H9 (cell line): ENCODE data around the gene CACNA1F. TPM values are rescaled to one million over a fixed set of nuclear protein-coding genes. Genes with fewer than 3 reads are reported as not detected.

Source experiments
- DNase-seq: peaks from one replicate; pipeline ENCODE4 v3.0.0-alpha.2; 2017
- H2AFZ ChIP-seq: one replicate; pipeline ENCODE4 v1.6.1; 2013; ENCODE audit warnings: mild to moderate bottlenecking, low read length, control low read depth, moderate library complexity
- H2AK5ac ChIP-seq: 2 replicates; pipeline ENCODE4 v1.6.1; 2013; ENCODE audit warnings: low read length, control low read depth, mixed read lengths; ENCODE audit not compliant: insufficient read length
- H2BK120ac ChIP-seq: one replicate; pipeline ENCODE4 v1.6.1; 2013; ENCODE audit warnings: low read depth, mild to moderate bottlenecking, low read length, control low read depth, inconsistent platforms; ENCODE audit not compliant: poor library complexity, severe bottlenecking
- H2BK12ac ChIP-seq: 2 replicates; pipeline ENCODE4 v1.6.1; 2013; ENCODE audit warnings: low read length, control low read depth, mixed read lengths, low read depth; ENCODE audit not compliant: insufficient read length
- H2BK15ac ChIP-seq: 2 replicates; pipeline ENCODE4 v1.6.1; 2013; ENCODE audit warnings: low read depth, low read length, control low read depth
- H2BK20ac ChIP-seq: one replicate; pipeline ENCODE4 v1.6.1; 2013; ENCODE audit warnings: low read depth, mild to moderate bottlenecking, low read length, control low read depth, inconsistent platforms; ENCODE audit not compliant: poor library complexity, severe bottlenecking
- H2BK5ac ChIP-seq: 2 replicates; pipeline ENCODE4 v1.6.1; 2013; ENCODE audit warnings: low read length, control low read depth, mixed read lengths; ENCODE audit not compliant: insufficient read length
- H3K14ac ChIP-seq: 2 replicates; pipeline ENCODE4 v1.6.1; 2013; ENCODE audit warnings: low read length, control low read depth; ENCODE audit not compliant: insufficient read depth
- H3K18ac ChIP-seq: 2 replicates; pipeline ENCODE4 v1.6.1; 2013; ENCODE audit warnings: low read depth, mild to moderate bottlenecking, mixed read lengths, low read length, control low read depth; ENCODE audit not compliant: insufficient read length
- H3K23ac ChIP-seq: 2 replicates; pipeline ENCODE4 v1.6.1; 2013; ENCODE audit warnings: low read length, control low read depth, mixed read lengths, low read depth; ENCODE audit not compliant: insufficient read length
- H3K23me2 ChIP-seq: 2 replicates; pipeline ENCODE4 v1.6.1; 2013; ENCODE audit warnings: low read depth, mild to moderate bottlenecking, mixed read lengths, low read length, control low read depth; ENCODE audit not compliant: insufficient read length, poor library complexity, severe bottlenecking
- H3K27ac ChIP-seq: 2 replicates; pipeline ENCODE4 v1.5.1; 2013; ENCODE audit warnings: low read length, control low read depth, mixed read lengths, low read depth; ENCODE audit not compliant: insufficient read length
- H3K27me3 ChIP-seq: 2 replicates; pipeline ENCODE4 v1.6.1; 2013; ENCODE audit warnings: low read length, control low read depth, inconsistent platforms; ENCODE audit not compliant: insufficient read depth
- H3K4ac ChIP-seq: 2 replicates; pipeline ENCODE4 v1.6.1; 2013; ENCODE audit warnings: low read depth, mild to moderate bottlenecking, control low read depth, inconsistent platforms, low read length, moderate library complexity
- H3K4me1 ChIP-seq: 2 replicates; pipeline ENCODE4 v1.6.1; 2013; ENCODE audit warnings: low read length, control low read depth, inconsistent platforms; ENCODE audit not compliant: insufficient read depth
- H3K4me2 ChIP-seq: 2 replicates; pipeline ENCODE4 v1.6.1; 2013; ENCODE audit warnings: low read length, control low read depth, mixed read lengths; ENCODE audit not compliant: insufficient read length, insufficient read depth
- H3K56ac ChIP-seq: 2 replicates; pipeline ENCODE4 v1.6.1; 2013; ENCODE audit warnings: low read depth, mild to moderate bottlenecking, mixed read lengths, low read length, control low read depth; ENCODE audit not compliant: insufficient read length
- H3K79me1 ChIP-seq: 2 replicates; pipeline ENCODE4 v1.6.1; 2013; ENCODE audit warnings: low read depth, mild to moderate bottlenecking, moderate library complexity, low read length, control low read depth, inconsistent platforms; ENCODE audit not compliant: insufficient read depth, poor library complexity, severe bottlenecking
- H3K79me2 ChIP-seq: 2 replicates; pipeline ENCODE4 v1.6.1; 2013; ENCODE audit warnings: low read length, control low read depth, inconsistent platforms; ENCODE audit not compliant: insufficient read depth
- H3K9ac ChIP-seq: 2 replicates; pipeline ENCODE4 v1.6.1; 2013; ENCODE audit warnings: low read length, control low read depth, mixed read lengths; ENCODE audit not compliant: insufficient read length; ENCODE audit errors: extremely low read depth
- H3K9me3 ChIP-seq: one replicate; pipeline ENCODE4 v1.6.1; 2013; ENCODE audit warnings: low read depth, low read length, inconsistent platforms; ENCODE audit not compliant: control insufficient read depth
- H3T11ph ChIP-seq: one replicate; pipeline ENCODE4 v1.6.1; 2013; ENCODE audit warnings: mild to moderate bottlenecking, low read length, control low read depth, inconsistent platforms
- H4K20me1 ChIP-seq: one replicate; pipeline ENCODE4 v1.6.1; 2013; ENCODE audit not compliant: control insufficient read depth, insufficient read length, insufficient read depth
- H4K5ac ChIP-seq: 2 replicates; pipeline ENCODE4 v1.6.1; 2013; ENCODE audit warnings: low read depth, mild to moderate bottlenecking, mixed read lengths, low read length, control low read depth; ENCODE audit not compliant: insufficient read length
- H4K8ac ChIP-seq: replicated peaks from 2 replicates; pipeline ENCODE4 v1.6.1; 2013; ENCODE audit warnings: low read length, control low read depth, mixed read lengths, low read depth; ENCODE audit not compliant: insufficient read length
- H4K91ac ChIP-seq: 2 replicates; pipeline ENCODE4 v1.6.1; 2013; ENCODE audit warnings: low read depth, mild to moderate bottlenecking, moderate library complexity, mixed read lengths, low read length, control low read depth; ENCODE audit not compliant: insufficient read length
- H3K27ac Mint-ChIP-seq, 3 experiments: 2 replicates in 2 of 3; 3 replicates in 1 of 3; pipeline ENCODE4 v1.8.0; 2020 to 2021; ENCODE audit warnings: mixed read lengths in 3 of 3, mild to moderate bottlenecking in 1 of 3, moderate library complexity in 1 of 3
- H3K27me3 Mint-ChIP-seq: 2 replicates; pipeline ENCODE4 v1.8.0; 2021; ENCODE audit warnings: low read depth, mild to moderate bottlenecking, moderate library complexity, mixed read lengths
- H3K36me3 Mint-ChIP-seq, 3 experiments: 2 replicates in 2 of 3; 3 replicates in 1 of 3; pipeline ENCODE4 v1.8.0; 2020 to 2021; ENCODE audit warnings: low read depth in 3 of 3, mixed read lengths in 3 of 3; ENCODE audit not compliant: insufficient read depth in 1 of 3
- H3K4me1 Mint-ChIP-seq, 2 experiments: 2 replicates each; pipeline ENCODE4 v1.8.0; 2020; ENCODE audit warnings: mixed read lengths in 2 of 2
- H3K4me3 Mint-ChIP-seq, 2 experiments: 2 replicates in 1 of 2; 3 replicates in 1 of 2; pipeline ENCODE4 v1.8.0; 2020 to 2021; ENCODE audit warnings: mild to moderate bottlenecking in 2 of 2, mixed read lengths in 2 of 2, moderate library complexity in 1 of 2
- H3K9me3 Mint-ChIP-seq, 2 experiments: 2 replicates in 1 of 2; 3 replicates in 1 of 2; pipeline ENCODE4 v1.8.0; 2020; ENCODE audit warnings: mild to moderate bottlenecking in 2 of 2, mixed read lengths in 2 of 2, moderate library complexity in 1 of 2
- CTCF ChIP-seq: fragments of 200-600 bp; sonication (generic); conservative IDR thresholded peaks from 3 replicates; pipeline ENCODE4 v1.8.0; 2021; ENCODE audit warnings: antibody characterized with exemption, mild to moderate bottlenecking
- WGBS: extraction: QIAGEN DNeasy Blood & Tissue Kit; methylation state at CpG from one replicate; pipeline ENCODE4 v1.1.7; 2013; ENCODE audit warnings: missing lambda C conversion rate, low lambda C conversion rate, mixed read lengths; ENCODE audit not compliant: insufficient read length; ENCODE audit errors: extremely low coverage; 5-methylcytosine and 5-hydroxymethylcytosine counted together
- total RNA-seq: library from RNA; stranded (reverse); gene quantifications from 2 replicates; pipeline ENCODE4 v1.2.1, GENCODE V29; 2021

CACNA1F gene
- total RNA-seq, 1 experiment from 2014 or later = 1.4 TPM

GRCh38 chrX:49276207-49276606 is 43.1 kb upstream of the CACNA1F start:
- Histone ChIP-seq H2BK120ac (no peak overlapping the region), H2BK5ac (no peak overlapping the region), H3K4ac (no peak overlapping the region), H3T11ph (no peak overlapping the region), H4K20me1 (no peaks in the 10 kb centered on the region), H4K5ac (no peak overlapping the region), H3K4me2 (no peak overlapping the region), H3K14ac (no peak overlapping the region), H4K91ac (no peak overlapping the region), H2AK5ac (no peak overlapping the region), H2BK15ac (no peak overlapping the region), H2AFZ (no peak overlapping the region), H3K79me2 (peaks cover 5% of the 10 kb centered on the region; the same call in 1 of the 2 replicates), H3K18ac (no peak overlapping the region), H3K56ac (no peak overlapping the region), H3K79me1 (no peaks in the 10 kb centered on the region), H3K9me3 (peaks cover 60% of the 10 kb centered on the region), H3K27me3 (no peaks in the 10 kb centered on the region), H2BK20ac (no peak overlapping the region), H3K4me1 (no peaks in the 10 kb centered on the region), H4K8ac (no peak overlapping the region), H3K27ac (no peak overlapping the region), H3K9ac (no peak overlapping the region), H2BK12ac (no peak overlapping the region), H3K23me2 (no peaks in the 10 kb centered on the region), H3K23ac (no peak overlapping the region)
- H3K27me3 Mint-ChIP-seq = no peaks in the 10 kb centered on the region
- TF ChIP-seq CTCF = no peak
- H3K36me3 Mint-ChIP-seq = peaks cover 5 to 26% (median 12%) of the 10 kb centered on the region in 3 experiments; a peak in 6 of 7 replicates
- no peak overlapping the region for H3K27ac Mint-ChIP-seq
- peaks cover 10 to 20% of the 10 kb centered on the region in 2 experiments for H3K4me1 Mint-ChIP-seq
- H3K9me3 Mint-ChIP-seq = peaks cover 68 to 81% of the 10 kb centered on the region in 2 experiments
- H3K4me3 Mint-ChIP-seq = no peak overlapping the region
- no peak for DNase-seq
- WGBS = no CpG with 5 or more reads among the region's 1 CpG
